Measurements from ENCODE around the gene DRAXIN.

The DRAXIN gene

DNA sequence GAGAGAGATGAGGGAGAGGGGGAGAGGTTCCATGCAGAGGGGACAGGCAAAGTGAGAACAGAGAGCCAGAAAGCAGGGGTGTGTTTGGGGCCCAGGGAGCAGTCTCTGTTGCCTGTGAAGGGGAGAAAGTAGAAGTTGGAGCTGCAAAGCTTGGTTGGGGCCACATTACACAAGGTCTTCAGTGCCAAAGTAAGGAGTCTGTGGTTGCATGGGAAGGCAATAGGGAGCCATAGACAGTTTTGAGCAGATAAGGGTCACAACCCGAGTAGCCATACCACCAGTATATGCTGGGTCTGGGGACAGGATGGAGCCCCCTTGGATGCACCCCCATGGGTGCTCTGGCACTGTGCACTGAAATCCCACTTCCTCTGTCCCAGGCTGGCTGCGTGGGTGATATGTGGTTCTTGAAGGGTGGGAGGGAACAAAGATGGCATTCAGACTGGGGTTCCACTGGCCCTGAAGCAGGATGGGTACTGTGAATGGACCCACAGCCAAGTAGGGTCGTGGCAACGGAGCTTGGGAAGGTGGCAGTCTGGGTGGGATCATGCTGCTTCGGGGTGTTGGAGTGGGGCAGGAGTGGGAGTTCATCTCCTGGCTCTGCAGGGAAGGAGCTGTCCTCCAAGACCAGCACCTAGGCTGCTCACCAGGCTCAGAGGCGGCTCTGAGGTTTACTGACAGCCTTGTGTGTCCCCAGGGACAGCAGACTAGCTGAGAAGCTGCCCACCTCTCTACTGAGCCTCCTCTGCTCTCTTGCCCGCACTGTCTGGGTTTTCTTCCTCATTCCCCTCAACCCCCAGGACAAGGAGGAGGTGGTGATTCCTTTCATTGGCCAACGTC is 12.1 kb downstream of the DRAXIN start:
- no peak for DNase-seq (ENCODE audit: low read depth)
- no peak overlapping the region for H3K4me3 ChIP-seq (ENCODE audit: low read length)
- TF ChIP-seq, protein P1, sequence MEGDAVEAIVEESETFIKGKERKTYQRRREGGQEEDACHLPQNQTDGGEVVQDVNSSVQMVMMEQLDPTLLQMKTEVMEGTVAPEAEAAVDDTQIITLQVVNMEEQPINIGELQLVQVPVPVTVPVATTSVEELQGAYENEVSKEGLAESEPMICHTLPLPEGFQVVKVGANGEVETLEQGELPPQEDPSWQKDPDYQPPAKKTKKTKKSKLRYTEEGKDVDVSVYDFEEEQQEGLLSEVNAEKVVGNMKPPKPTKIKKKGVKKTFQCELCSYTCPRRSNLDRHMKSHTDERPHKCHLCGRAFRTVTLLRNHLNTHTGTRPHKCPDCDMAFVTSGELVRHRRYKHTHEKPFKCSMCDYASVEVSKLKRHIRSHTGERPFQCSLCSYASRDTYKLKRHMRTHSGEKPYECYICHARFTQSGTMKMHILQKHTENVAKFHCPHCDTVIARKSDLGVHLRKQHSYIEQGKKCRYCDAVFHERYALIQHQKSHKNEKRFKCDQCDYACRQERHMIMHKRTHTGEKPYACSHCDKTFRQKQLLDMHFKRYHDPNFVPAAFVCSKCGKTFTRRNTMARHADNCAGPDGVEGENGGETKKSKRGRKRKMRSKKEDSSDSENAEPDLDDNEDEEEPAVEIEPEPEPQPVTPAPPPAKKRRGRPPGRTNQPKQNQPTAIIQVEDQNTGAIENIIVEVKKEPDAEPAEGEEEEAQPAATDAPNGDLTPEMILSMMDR (conservative IDR thresholded peaks at IDR 0.05; ENCODE audit: low read depth, low read length) = no peak

DNA sequence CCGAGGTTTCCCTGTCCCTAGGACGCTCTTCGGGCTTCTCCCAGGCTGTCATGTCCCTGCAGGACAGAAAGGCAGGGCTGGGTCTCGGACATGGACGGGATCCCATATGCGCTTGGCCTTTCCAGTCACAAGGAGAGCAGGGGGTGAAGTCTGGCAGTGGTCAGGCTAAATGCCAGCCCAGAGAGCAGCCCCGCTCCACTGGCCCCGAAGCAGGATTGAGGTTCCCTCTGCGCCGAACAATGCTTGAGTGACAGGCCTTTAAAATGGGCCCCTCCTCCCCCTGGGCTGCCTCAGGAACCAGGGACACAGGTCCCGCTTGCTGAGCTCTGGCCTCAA is 12.7 kb downstream of the DRAXIN start:
- TF ChIP-seq, protein P1 (conservative IDR thresholded peaks at IDR 0.05; ENCODE audit: low read depth, low read length) = no peak
- H3K4me3 ChIP-seq (ENCODE audit: low read length) = no peak overlapping the region
- DNase-seq (ENCODE audit: low read depth) = no peak

DNA sequence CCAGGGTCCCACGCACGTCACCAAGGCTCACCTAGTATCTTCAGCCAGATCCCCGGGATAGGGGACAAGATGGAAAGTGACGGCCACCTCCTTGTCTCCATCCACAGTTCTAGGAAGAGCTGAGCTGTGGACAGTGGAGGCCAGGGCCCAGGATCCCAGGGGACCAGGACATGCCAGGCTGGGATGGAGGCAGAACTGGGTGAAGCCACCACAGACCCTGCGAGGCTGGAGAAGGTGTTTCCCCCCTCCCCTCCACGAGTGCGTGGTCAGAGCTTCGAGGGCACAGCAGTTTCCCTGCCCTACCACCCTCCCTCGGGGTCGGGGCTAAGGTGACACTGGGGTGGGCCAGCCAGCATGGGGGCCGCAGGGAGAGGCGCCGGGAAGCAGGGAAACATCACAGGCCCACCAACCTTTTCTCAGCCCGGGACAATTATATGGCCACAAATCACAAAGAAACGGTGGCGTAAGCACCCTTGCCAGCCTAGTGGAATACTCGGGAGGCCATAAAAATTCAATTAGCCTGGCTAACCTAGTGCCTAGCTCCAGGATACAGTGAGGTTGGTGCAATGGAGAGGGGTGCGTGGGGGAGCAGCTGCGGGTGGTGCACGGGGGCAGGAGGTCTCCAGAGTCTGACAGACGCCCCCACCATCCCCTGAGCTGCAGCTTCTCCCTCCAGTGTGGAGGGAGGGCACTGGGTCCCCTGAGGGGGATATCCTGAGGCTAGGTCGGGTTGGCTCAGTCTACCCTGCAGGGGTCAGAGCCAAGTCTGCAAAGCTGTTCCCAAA is 13.4 kb downstream of the DRAXIN start:
- no peak for DNase-seq (ENCODE audit: low read depth)
- H3K4me3 ChIP-seq (ENCODE audit: low read length) = no peak overlapping the region

DNA sequence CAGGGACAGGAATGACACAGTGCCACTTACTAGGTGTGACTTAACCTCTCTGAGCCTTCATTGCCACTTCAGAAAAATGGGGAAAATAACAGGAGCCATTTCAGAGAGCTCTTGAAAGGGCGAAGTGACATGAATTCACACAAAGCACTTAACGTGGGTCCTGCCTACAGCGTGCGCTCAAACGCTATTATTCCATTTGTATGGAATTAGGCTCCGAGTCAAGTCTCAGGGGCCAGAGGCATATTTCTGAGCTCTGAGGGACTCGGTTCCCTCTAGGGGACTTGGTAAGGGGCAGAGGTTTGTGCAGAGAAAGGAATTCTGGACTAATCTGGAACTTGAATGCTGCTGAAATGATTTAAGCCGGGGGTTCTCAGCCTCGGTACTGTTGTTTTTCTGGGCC is 14.1 kb downstream of the DRAXIN start:
- TF ChIP-seq, protein P1 (conservative IDR thresholded peaks at IDR 0.05; ENCODE audit: low read depth, low read length) = no peak
- no peak for DNase-seq (ENCODE audit: low read depth)
- no peak overlapping the region for H3K4me3 ChIP-seq (ENCODE audit: low read length)

More for the DNA sequence above, 13.4 kb downstream of the DRAXIN start:
- TF ChIP-seq, protein P1 (conservative IDR thresholded peaks at IDR 0.05; ENCODE audit: low read depth, low read length) = no peak

DNA sequence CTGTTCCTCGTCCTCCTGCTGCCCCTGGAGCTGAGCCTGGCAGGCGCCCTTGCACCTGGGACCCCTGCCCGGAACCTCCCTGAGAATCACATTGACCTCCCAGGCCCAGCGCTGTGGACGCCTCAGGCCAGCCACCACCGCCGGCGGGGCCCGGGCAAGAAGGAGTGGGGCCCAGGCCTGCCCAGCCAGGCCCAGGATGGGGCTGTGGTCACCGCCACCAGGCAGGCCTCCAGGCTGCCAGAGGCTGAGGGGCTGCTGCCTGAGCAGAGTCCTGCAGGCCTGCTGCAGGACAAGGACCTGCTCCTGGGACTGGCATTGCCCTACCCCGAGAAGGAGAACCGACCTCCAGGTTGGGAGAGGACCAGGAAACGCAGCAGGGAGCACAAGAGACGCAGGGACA is 14.8 kb downstream of the DRAXIN start:
- TF ChIP-seq, protein P1 (conservative IDR thresholded peaks at IDR 0.05; ENCODE audit: low read depth, low read length) = no peak

DNA sequence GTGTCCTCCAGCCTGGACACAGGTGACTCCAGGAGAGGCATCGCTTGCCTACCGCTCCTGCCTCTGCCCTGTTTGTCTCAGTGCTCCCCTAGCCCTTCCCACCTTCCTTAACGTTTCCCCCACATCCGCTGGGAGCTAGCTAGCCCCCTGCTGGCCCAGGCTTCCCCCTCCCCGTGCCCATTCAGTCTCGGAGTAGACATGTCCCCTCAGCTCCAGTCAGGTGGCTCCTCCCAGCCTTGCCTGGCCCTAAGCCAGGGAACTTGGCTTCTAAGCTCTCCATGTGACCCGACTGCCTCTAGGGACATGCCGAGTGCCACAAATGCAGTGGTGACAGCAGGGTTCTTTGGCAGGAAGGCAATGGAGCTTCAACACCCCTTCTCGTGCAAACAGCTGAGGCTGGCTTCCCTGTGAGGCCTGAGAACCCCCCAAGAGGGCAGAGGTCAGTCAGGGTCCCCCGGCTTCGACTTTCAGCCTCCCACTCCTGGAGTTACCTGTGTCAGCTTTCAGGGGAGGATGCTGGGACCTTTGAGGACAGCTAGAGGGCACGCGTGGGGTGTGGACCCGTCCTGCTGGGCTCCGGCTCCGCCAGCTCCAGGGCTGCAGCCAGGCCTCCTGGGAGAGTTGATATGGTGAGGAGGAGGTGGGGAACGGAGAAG is 16.2 kb downstream of the DRAXIN start:
- H3K4me3 ChIP-seq (ENCODE audit: low read length) = no peak overlapping the region
- DNase-seq (ENCODE audit: low read depth) = no peak
- TF ChIP-seq, protein P1 (conservative IDR thresholded peaks at IDR 0.05; ENCODE audit: low read depth, low read length) = no peak

More for the DNA sequence above, 14.8 kb downstream of the DRAXIN start:
- DNase-seq (ENCODE audit: low read depth) = no peak
- no peak overlapping the region for H3K4me3 ChIP-seq (ENCODE audit: low read length)

All from retinal pigment epithelial cell (primary cell).